GM23338 (cell line): ENCODE results near the gene AHI1. TPM values are rescaled to one million over a fixed set of nuclear protein-coding genes. Genes with fewer than 3 reads are reported as not detected.

Source experiments
- ATAC-seq: fragments of 200-7000 bp; cut with Tn5 transposase; 3 replicates; pipeline ENCODE4 v1.9.1; 2020
- DNase-seq: peaks from one replicate; pipeline ENCODE4 v3.0.0-alpha.2; 2015; ENCODE audit warnings: low spot score
- H2AFZ ChIP-seq: fragments of 200-600 bp; sonication (generic); 2 replicates; pipeline ENCODE4 v1.8.0; 2016; ENCODE audit warnings: antibody characterized with exemption, mild to moderate bottlenecking, moderate library complexity
- H3F3A ChIP-seq: fragments of 200-600 bp; sonication (generic); replicated peaks from 2 replicates; pipeline ENCODE4 v1.8.0; 2017; ENCODE audit warnings: antibody characterized with exemption, mixed run types, low read depth
- H3K27ac ChIP-seq: fragments of 200-600 bp; sonication (generic); 2 replicates; pipeline ENCODE4 v1.6.1; 2016; ENCODE audit warnings: low read depth
- H3K27me3 ChIP-seq: fragments of 200-600 bp; sonication (generic); 2 replicates; pipeline ENCODE4 v1.8.0; 2016; ENCODE audit warnings: mild to moderate bottlenecking, mixed run types, moderate library complexity; ENCODE audit not compliant: insufficient read depth
- H3K36me3 ChIP-seq: fragments of 200-600 bp; sonication (generic); 2 replicates; pipeline ENCODE4 v1.8.0; 2016; ENCODE audit warnings: mild to moderate bottlenecking; ENCODE audit not compliant: insufficient read depth
- H3K4me1 ChIP-seq: fragments of 200-600 bp; sonication (generic); 2 replicates; pipeline ENCODE4 v1.8.0; 2016; ENCODE audit warnings: mild to moderate bottlenecking, moderate library complexity; ENCODE audit not compliant: insufficient read depth
- H3K4me2 ChIP-seq: fragments of 200-600 bp; sonication (generic); 2 replicates; pipeline ENCODE4 v1.7.1; 2017; ENCODE audit warnings: mixed run types
- H3K4me3 ChIP-seq: fragments of 200-600 bp; sonication (generic); 2 replicates; pipeline ENCODE4 v1.6.1; 2016; ENCODE audit warnings: mixed run types
- H3K79me2 ChIP-seq: fragments of 200-600 bp; sonication (generic); replicated peaks from 2 replicates; pipeline ENCODE4 v1.8.0; 2017; ENCODE audit warnings: mild to moderate bottlenecking; ENCODE audit not compliant: insufficient read depth
- H3K9me2 ChIP-seq: fragments of 200-600 bp; sonication (generic); 2 replicates; pipeline ENCODE4 v1.8.0; 2017; ENCODE audit not compliant: insufficient read depth
- H4K20me1 ChIP-seq: fragments of 200-600 bp; sonication (generic); replicated peaks from 2 replicates; pipeline ENCODE4 v1.8.0; 2017; ENCODE audit warnings: mild to moderate bottlenecking; ENCODE audit not compliant: insufficient read depth
- H3K27ac Mint-ChIP-seq: 2 replicates; pipeline ENCODE4 v1.8.0; 2020; ENCODE audit warnings: inconsistent platforms, mild to moderate bottlenecking, moderate library complexity, mixed read lengths
- H3K27me3 Mint-ChIP-seq: 3 replicates; pipeline ENCODE4 v1.8.0; 2022; ENCODE audit warnings: low read depth, mild to moderate bottlenecking, moderate library complexity, mixed read lengths, inconsistent platforms; ENCODE audit not compliant: insufficient read depth, poor library complexity
- H3K36me3 Mint-ChIP-seq: 3 replicates; pipeline ENCODE4 v1.8.0; 2021; ENCODE audit warnings: low read depth, mild to moderate bottlenecking, inconsistent platforms, moderate library complexity, mixed read lengths
- H3K4me1 Mint-ChIP-seq: 3 replicates; pipeline ENCODE4 v1.8.0; 2020; ENCODE audit warnings: mild to moderate bottlenecking, inconsistent platforms, mixed read lengths
- H3K4me3 Mint-ChIP-seq: 3 replicates; pipeline ENCODE4 v1.8.0; 2021; ENCODE audit warnings: moderate library complexity, mild to moderate bottlenecking, inconsistent platforms, mixed read lengths
- H3K9me3 Mint-ChIP-seq: 3 replicates; pipeline ENCODE4 v1.8.0; 2020; ENCODE audit warnings: moderate library complexity, mild to moderate bottlenecking, inconsistent platforms, mixed read lengths
- CREB1 ChIP-seq: fragments of 250-450 bp; sonication (Bioruptor Pico); IDR thresholded peaks from 2 replicates; pipeline ENCODE4 v1.5.0; 2020; ENCODE audit warnings: low read depth, mild to moderate bottlenecking, moderate library complexity
- ETS1 ChIP-seq: IDR thresholded peaks from 2 replicates; pipeline ENCODE4 v1.6.1; 2016; ENCODE audit warnings: antibody characterized with exemption
- EZH2 ChIP-seq: fragments of 200-600 bp; sonication (generic); IDR thresholded peaks from one replicate; pipeline ENCODE4 v1.8.0; 2017; ENCODE audit warnings: antibody characterized with exemption, mild to moderate bottlenecking, low read depth; ENCODE audit not compliant: unreplicated experiment
- EZH2phosphoT487 ChIP-seq: fragments of 200-600 bp; sonication (generic); IDR thresholded peaks from one replicate; pipeline ENCODE4 v1.8.1; 2018; ENCODE audit warnings: antibody characterized with exemption; ENCODE audit not compliant: unreplicated experiment
- JUNB ChIP-seq: IDR thresholded peaks from one replicate; pipeline ENCODE4 v1.6.1; 2016; ENCODE audit warnings: antibody characterized with exemption; ENCODE audit not compliant: unreplicated experiment
- POLR2AphosphoS5 ChIP-seq: IDR thresholded peaks from 2 replicates; pipeline ENCODE4 v1.6.1; 2016; ENCODE audit warnings: antibody characterized with exemption, low read depth
- REST ChIP-seq: IDR thresholded peaks from one replicate; pipeline ENCODE4 v1.6.1; 2018; ENCODE audit warnings: antibody characterized with exemption; ENCODE audit not compliant: unreplicated experiment
- STAT1 ChIP-seq: IDR thresholded peaks from one replicate; pipeline ENCODE4 v1.6.1; 2016; ENCODE audit warnings: antibody characterized with exemption; ENCODE audit not compliant: unreplicated experiment
- ZNF114 ChIP-seq: fragments of 250-450 bp; sonication (Bioruptor Pico); IDR thresholded peaks from 2 replicates; pipeline ENCODE4 v1.5.0; 2020; ENCODE audit warnings: mild to moderate bottlenecking, moderate library complexity
- ZNF462 ChIP-seq: fragments of 250-450 bp; sonication (Bioruptor Pico); IDR thresholded peaks from 2 replicates; pipeline ENCODE4 v1.5.0; 2020; ENCODE audit warnings: mild to moderate bottlenecking, moderate library complexity
- polyA plus RNA-seq: library from polyadenylated mRNA; unstranded; fragments of >200 nt; fragmentation: Nextera tagmentation; extraction: Ambion mirVana; gene quantifications from 2 replicates; pipeline ENCODE4 v1.2.1, GENCODE V29; 2016
- total RNA-seq: library from RNA; depleted of rRNA; stranded (reverse); fragments of >200 nt; shearing (Covaris generic); gene quantifications from 2 replicates; pipeline ENCODE4 v1.2.3, GENCODE V29; 2014

AHI1 gene
- total and polyA plus RNA-seq, 2 experiments from 2014 or later, result 19.8 to 72.9 TPM

- no peak for TF ChIP-seq REST
Measured at GRCh38 chr6:135358251-135358821, 139.2 kb downstream of the AHI1 start (continued).

- Histone ChIP-seq H3K27me3 (no peaks in the 10 kb centered on the region), H2AFZ (no peak overlapping the region), H3K9me2 (no peaks in the 10 kb centered on the region), H3K36me3 (no peaks in the 10 kb centered on the region), H3K4me2 (no peak overlapping the region), H3K79me2 (no peaks in the 10 kb centered on the region), H3F3A (no peaks in the 10 kb centered on the region), H4K20me1 (no peaks in the 10 kb centered on the region), H3K4me1 (no peaks in the 10 kb centered on the region), H3K4me3 (no peak overlapping the region), H3K27ac (no peak overlapping the region)
- no peak for DNase-seq
- Mint-ChIP-seq H3K9me3 (no peaks in the 10 kb centered on the region), H3K36me3 (no peaks in the 10 kb centered on the region), H3K27ac (no peak overlapping the region), H3K4me3 (no peak overlapping the region), H3K27me3 (peaks cover 2% of the 10 kb centered on the region), H3K4me1 (peaks cover 3% of the 10 kb centered on the region; the same call in 1 of the 3 replicates)
- no peak for ATAC-seq
- TF ChIP-seq POLR2AphosphoS5, result no peak
- no peak for TF ChIP-seq EZH2phosphoT487
- TF ChIP-seq ZNF462 (CRISPR knock-in tag), result no peak
- no peak for TF ChIP-seq ZNF114
- no peak for TF ChIP-seq STAT1
- no peak for TF ChIP-seq CREB1 (CRISPR knock-in tag)
- no peak for TF ChIP-seq EZH2
- TF ChIP-seq REST, result no peak
- TF ChIP-seq ETS1, result no peak
- TF ChIP-seq JUNB, result no peak
Measured at GRCh38 chr6:135354407-135354806, 143.1 kb downstream of the AHI1 start.
